ENCODE results near the gene CD2BP2. TPM values are rescaled to one million over a fixed set of nuclear protein-coding genes. Genes with fewer than 3 reads are reported as not detected.

The CD2BP2 gene
- total RNA-seq, 1 donor from 2014 or later, result 58.8 TPM

DNA sequence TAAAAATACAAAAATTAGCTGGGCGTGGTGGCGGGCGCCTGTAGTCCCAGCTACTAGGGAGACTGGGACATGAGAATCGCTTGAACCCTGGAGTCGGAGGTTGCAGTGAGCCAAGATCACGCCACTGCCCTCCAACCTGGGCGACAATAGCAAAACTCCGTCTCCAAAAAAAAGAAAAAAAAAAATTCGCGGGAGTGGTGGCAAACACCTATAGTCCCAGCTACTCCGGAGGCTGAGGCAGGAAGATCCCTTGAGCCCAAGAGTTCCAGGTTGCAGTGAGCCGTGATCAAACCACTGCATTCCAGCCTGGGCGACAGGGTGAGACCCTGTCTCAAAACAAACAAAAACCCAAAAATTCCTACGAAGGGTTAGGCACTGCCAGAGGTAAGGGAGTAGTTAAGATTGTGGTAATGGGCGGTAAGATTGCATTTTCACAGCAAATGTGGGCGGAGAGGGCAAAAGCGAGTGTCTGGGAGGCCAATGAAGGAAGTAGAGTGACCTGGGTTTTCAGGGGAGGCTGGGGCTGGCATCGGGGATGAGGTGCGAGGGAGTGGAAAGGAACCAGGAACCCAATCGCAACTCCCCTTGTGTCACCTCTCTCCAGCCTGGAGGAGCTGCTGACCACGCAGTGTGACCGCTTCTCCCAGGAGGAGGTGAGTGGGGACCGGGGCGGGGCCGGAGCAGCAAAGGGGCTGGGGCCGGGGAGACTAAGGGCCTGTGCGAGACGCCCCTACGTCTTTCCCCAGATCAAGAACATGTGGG is 22.1 kb upstream of the CD2BP2 start:
- Histone ChIP-seq H3K27ac (ENCODE audit: low read depth, low read length) (peak overlapping the region; percentile 92), H3K4me1 (ENCODE audit: insufficient read depth, low read length) (peaks cover 15% of the 10 kb centered on the region), H3K36me3 (ENCODE audit: insufficient read depth, low read length) (no peaks in the 10 kb centered on the region), H2AFZ (ENCODE audit: low read depth, low read length) (peak overlapping the region; percentile 86), H3K4me3 (ENCODE audit: insufficient read depth, low read depth, low read length) (peak overlapping the region; percentile 47), H3K9ac (ENCODE audit: low read length) (peak overlapping the region; percentile 87), H3K4me2 (ENCODE audit: low read length) (peak overlapping the region; percentile 100), H3K27me3 (ENCODE audit: insufficient read depth, low read length) (no peaks in the 10 kb centered on the region), H3K79me2 (ENCODE audit: insufficient read depth, low read length) (peaks cover 6% of the 10 kb centered on the region), H3K9me3 (ENCODE audit: insufficient read depth, low read depth, low read length) (no peaks in the 10 kb centered on the region), H4K20me1 (ENCODE audit: insufficient read depth, low read length) (peaks cover 8% of the 10 kb centered on the region)
- H3K4me3 Mint-ChIP-seq (ENCODE audit: unreplicated experiment), result peak overlapping the region; percentile 93
- H3K27ac Mint-ChIP-seq (ENCODE audit: unreplicated experiment), result peak overlapping the region; percentile 94
- peaks cover 2% of the 10 kb centered on the region for H3K36me3 Mint-ChIP-seq (ENCODE audit: low read depth, unreplicated experiment)
- no peak for FAIRE-seq
- peaks cover 6% of the 10 kb centered on the region for H3K4me1 Mint-ChIP-seq (ENCODE audit: low read depth, unreplicated experiment)
- peak; percentile 13 for DNase-seq (ENCODE audit: low read depth)
- no peaks in the 10 kb centered on the region for H3K27me3 Mint-ChIP-seq (ENCODE audit: low read depth, unreplicated experiment)
- H3K9me3 Mint-ChIP-seq (ENCODE audit: unreplicated experiment), result no peaks in the 10 kb centered on the region
- TF ChIP-seq, protein P1, sequence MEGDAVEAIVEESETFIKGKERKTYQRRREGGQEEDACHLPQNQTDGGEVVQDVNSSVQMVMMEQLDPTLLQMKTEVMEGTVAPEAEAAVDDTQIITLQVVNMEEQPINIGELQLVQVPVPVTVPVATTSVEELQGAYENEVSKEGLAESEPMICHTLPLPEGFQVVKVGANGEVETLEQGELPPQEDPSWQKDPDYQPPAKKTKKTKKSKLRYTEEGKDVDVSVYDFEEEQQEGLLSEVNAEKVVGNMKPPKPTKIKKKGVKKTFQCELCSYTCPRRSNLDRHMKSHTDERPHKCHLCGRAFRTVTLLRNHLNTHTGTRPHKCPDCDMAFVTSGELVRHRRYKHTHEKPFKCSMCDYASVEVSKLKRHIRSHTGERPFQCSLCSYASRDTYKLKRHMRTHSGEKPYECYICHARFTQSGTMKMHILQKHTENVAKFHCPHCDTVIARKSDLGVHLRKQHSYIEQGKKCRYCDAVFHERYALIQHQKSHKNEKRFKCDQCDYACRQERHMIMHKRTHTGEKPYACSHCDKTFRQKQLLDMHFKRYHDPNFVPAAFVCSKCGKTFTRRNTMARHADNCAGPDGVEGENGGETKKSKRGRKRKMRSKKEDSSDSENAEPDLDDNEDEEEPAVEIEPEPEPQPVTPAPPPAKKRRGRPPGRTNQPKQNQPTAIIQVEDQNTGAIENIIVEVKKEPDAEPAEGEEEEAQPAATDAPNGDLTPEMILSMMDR (IDR thresholded peaks at IDR 0.05; ENCODE audit: insufficient read depth, low read depth, low read length), result no peak
- TF ChIP-seq EZH2 (IDR thresholded peaks at IDR 0.05; ENCODE audit: insufficient read depth, low read length), result no peak

DNA sequence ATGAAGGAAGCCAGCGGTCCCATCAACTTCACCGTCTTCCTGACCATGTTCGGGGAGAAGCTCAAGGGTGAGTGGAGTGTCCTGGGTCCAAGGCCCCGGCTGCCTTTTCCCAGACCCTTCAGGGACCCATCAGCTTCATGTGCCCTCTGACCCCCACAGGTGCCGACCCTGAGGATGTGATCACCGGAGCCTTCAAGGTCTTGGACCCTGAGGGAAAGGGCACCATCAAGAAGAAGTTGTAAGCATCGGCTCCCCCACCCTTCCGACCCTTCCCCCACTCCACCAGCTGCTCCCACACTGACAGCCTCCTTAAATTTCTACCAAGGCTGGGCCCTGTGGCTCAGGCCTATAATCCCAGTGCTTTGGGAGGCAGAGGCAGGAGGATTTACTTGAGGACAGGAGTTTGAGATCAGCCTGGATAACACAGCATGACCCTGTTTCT is 21.4 kb upstream of the CD2BP2 start:
- peaks cover 6% of the 10 kb centered on the region for H3K79me2 ChIP-seq (ENCODE audit: insufficient read depth, low read length)
- Mint-ChIP-seq H3K4me1 (ENCODE audit: low read depth, unreplicated experiment) (peaks cover 9% of the 10 kb centered on the region), H3K27me3 (ENCODE audit: low read depth, unreplicated experiment) (no peaks in the 10 kb centered on the region), H3K9me3 (ENCODE audit: unreplicated experiment) (no peaks in the 10 kb centered on the region), H3K27ac (ENCODE audit: unreplicated experiment) (peak overlapping the region; percentile 41), H3K36me3 (ENCODE audit: low read depth, unreplicated experiment) (peaks cover 2% of the 10 kb centered on the region), H3K4me3 (ENCODE audit: unreplicated experiment) (no peak overlapping the region)
- H2AFZ ChIP-seq (ENCODE audit: low read depth, low read length), result no peak overlapping the region
- no peaks in the 10 kb centered on the region for H3K9me3 ChIP-seq (ENCODE audit: insufficient read depth, low read depth, low read length)
- H3K4me2 ChIP-seq (ENCODE audit: low read length), result no peak overlapping the region
- H3K27me3 ChIP-seq (ENCODE audit: insufficient read depth, low read length), result no peaks in the 10 kb centered on the region
- H3K36me3 ChIP-seq (ENCODE audit: insufficient read depth, low read length), result no peaks in the 10 kb centered on the region
- no peak overlapping the region for H3K27ac ChIP-seq (ENCODE audit: low read depth, low read length)
- FAIRE-seq, result no peak
- TF ChIP-seq EZH2 (IDR thresholded peaks at IDR 0.05; ENCODE audit: insufficient read depth, low read length), result no peak
- TF ChIP-seq, protein P1 (IDR thresholded peaks at IDR 0.05; ENCODE audit: insufficient read depth, low read depth, low read length), result no peak
- H3K4me3 ChIP-seq (ENCODE audit: insufficient read depth, low read depth, low read length), result no peak overlapping the region
- peaks cover 8% of the 10 kb centered on the region for H4K20me1 ChIP-seq (ENCODE audit: insufficient read depth, low read length)
- H3K9ac ChIP-seq (ENCODE audit: low read length), result no peak overlapping the region
- DNase-seq (ENCODE audit: low read depth), result no peak
- peaks cover 15% of the 10 kb centered on the region for H3K4me1 ChIP-seq (ENCODE audit: insufficient read depth, low read length)

DNA sequence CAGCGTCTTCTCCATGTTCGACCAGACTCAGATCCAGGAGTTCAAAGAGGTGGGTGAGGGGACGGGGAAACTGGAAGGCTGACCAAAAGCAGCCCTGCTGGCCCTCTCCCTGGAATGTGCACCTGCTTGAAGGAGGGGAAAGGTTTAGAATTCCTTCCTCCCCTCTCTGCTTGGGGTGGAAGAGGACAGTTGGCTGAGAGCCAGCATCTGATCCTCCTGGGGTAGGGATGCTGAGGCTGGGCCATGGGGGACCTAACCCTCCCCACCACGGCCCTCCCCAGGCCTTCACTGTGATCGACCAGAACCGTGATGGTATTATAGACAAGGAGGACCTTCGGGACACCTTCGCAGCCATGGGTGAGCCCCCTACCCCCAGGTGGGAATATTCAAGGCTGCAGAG is 20.8 kb upstream of the CD2BP2 start:
- Mint-ChIP-seq H3K4me3 (ENCODE audit: unreplicated experiment) (no peak overlapping the region), H3K27ac (ENCODE audit: unreplicated experiment) (no peak overlapping the region), H3K27me3 (ENCODE audit: low read depth, unreplicated experiment) (no peaks in the 10 kb centered on the region), H3K4me1 (ENCODE audit: low read depth, unreplicated experiment) (peaks cover 13% of the 10 kb centered on the region), H3K36me3 (ENCODE audit: low read depth, unreplicated experiment) (peaks cover 2% of the 10 kb centered on the region), H3K9me3 (ENCODE audit: unreplicated experiment) (no peaks in the 10 kb centered on the region)
- Histone ChIP-seq H4K20me1 (ENCODE audit: insufficient read depth, low read length) (peaks cover 6% of the 10 kb centered on the region), H3K79me2 (ENCODE audit: insufficient read depth, low read length) (peaks cover 6% of the 10 kb centered on the region), H3K9me3 (ENCODE audit: insufficient read depth, low read depth, low read length) (no peaks in the 10 kb centered on the region), H3K4me3 (ENCODE audit: insufficient read depth, low read depth, low read length) (no peak overlapping the region), H2AFZ (ENCODE audit: low read depth, low read length) (no peak overlapping the region), H3K4me1 (ENCODE audit: insufficient read depth, low read length) (peaks cover 20% of the 10 kb centered on the region), H3K27me3 (ENCODE audit: insufficient read depth, low read length) (no peaks in the 10 kb centered on the region), H3K4me2 (ENCODE audit: low read length) (no peak overlapping the region), H3K36me3 (ENCODE audit: insufficient read depth, low read length) (no peaks in the 10 kb centered on the region), H3K27ac (ENCODE audit: low read depth, low read length) (no peak overlapping the region), H3K9ac (ENCODE audit: low read length) (no peak overlapping the region)
- TF ChIP-seq EZH2 (IDR thresholded peaks at IDR 0.05; ENCODE audit: insufficient read depth, low read length), result no peak
- TF ChIP-seq, protein P1 (IDR thresholded peaks at IDR 0.05; ENCODE audit: insufficient read depth, low read depth, low read length), result no peak
- DNase-seq (ENCODE audit: low read depth), result no peak
- no peak for FAIRE-seq
